GM19238 (cell line): ENCODE measurements around the gene ALKBH3.

Experiments used
- DNase-seq: peaks from one replicate; pipeline ENCODE4 v3.0.0; 2011; ENCODE audit warnings: low spot score; ENCODE audit not compliant: insufficient read length

ALKBH3 gene

GRCh38 chr11:43922295-43922648 is 41.6 kb downstream of the ALKBH3 start:
- DNase-seq, result no peak

GRCh38 chr11:43922744-43923405 is 42.2 kb downstream of the ALKBH3 start:
- no peak for DNase-seq

DNA sequence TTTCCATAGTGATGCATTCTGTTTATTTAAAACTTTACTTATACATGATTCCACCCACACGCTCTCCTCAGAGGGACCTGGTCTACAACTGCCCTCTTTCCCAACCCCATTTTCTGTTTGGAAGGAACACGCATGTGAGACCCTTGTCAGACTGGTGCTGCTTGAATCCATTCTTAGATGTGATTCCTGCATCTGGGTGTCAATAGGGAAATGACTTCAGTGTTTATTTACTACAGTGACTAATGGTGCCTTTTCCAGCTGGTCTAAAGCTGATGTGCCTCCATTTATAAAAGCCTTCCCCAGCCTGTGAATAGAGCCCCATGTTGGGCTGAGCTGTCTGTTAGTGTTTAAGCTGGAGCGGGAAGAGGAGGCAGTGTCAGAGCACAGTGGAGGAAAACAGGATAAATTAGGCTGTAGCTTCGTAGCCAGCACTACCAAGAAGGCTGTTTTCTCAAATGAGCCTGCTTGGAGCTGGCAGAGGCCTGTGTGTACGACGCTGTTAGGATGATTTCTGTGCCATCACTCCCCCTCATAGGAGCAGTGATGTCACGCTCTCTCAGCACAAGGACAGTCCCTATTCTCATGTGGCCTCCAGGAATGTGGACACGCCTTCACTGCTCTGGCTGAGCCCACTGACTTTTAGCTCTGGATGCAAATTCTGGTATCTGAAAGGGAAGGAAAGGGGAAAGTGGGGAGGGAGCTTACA is 42.9 kb downstream of the ALKBH3 start:
- no peak for DNase-seq

DNA sequence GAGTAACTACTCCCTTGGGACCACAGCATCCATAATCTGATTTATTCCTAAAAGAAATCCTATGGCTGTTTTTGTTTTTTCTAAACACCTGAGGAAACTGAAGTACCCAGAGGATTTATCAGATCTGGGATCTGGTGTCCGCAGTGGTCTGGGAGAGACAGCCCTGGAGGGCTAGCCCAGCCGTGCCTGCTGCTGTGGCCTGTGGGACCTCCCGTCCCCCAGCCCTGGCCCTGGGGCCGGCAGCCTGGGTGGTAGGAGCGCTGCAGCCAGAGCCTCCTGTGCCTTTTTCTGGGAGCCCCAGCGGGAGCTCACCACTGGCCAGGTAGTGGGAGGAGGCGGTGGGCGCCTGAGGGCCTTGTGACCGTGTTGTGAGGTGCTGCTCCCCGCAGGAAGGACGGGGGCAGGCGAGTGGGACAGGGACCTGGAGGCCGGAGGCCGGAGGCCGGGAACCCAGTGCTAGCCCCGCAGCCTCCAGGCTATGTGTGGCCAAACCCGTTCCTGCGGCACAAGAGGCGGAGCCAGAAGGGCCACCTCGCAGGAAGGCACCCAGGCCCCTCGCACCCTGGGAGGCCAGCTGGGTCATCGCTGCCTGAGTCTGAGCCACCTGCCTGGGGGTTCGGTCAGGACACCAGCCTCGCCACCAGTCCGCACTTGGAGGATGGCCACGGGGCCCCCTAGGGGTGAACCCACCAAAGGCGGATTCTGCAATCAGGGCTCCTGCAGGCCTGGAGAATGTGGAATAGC is 43.7 kb downstream of the ALKBH3 start:
- DNase-seq, result no peak

GRCh38 chr11:43925063-43925931 is 44.7 kb downstream of the ALKBH3 start:
- DNase-seq, result no peak

DNA sequence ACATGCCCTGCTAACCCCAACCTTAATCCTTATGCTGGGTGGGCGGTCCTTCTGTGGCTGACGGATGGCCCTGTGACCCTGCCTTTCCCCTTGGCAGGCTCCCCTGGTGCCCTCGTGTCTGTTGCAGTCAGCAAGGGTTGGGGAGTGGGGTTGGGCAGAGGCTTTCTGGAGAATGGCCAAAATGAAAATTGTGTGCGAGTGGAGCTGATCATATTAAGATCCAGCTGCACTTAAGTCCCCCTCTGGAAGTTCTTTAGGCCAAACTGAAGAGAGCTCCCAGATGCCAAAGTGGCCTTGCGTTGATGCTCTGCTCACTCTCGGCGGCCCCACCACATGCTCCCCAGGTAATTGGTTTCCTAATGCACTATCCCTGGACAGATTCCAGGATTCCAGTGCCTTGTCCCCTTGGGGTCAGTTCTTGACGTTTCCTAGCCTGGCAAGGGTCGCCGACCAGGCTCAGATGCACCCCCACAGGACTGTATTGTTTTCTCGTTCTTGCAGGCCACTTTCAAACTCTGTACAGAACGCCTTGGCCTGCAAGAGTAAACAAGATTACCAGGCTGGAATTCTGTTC is 45.4 kb downstream of the ALKBH3 start:
- DNase-seq, result no peak

GRCh38 chr11:43927070-43927469 is 46.4 kb downstream of the ALKBH3 start:
- no peak for DNase-seq

- no peak for DNase-seq
Measured at GRCh38 chr11:43927925-43928707, 47.5 kb downstream of the ALKBH3 start.

- DNase-seq, result no peak
Measured at GRCh38 chr11:43928721-43929120, 48.1 kb downstream of the ALKBH3 start.

DNA sequence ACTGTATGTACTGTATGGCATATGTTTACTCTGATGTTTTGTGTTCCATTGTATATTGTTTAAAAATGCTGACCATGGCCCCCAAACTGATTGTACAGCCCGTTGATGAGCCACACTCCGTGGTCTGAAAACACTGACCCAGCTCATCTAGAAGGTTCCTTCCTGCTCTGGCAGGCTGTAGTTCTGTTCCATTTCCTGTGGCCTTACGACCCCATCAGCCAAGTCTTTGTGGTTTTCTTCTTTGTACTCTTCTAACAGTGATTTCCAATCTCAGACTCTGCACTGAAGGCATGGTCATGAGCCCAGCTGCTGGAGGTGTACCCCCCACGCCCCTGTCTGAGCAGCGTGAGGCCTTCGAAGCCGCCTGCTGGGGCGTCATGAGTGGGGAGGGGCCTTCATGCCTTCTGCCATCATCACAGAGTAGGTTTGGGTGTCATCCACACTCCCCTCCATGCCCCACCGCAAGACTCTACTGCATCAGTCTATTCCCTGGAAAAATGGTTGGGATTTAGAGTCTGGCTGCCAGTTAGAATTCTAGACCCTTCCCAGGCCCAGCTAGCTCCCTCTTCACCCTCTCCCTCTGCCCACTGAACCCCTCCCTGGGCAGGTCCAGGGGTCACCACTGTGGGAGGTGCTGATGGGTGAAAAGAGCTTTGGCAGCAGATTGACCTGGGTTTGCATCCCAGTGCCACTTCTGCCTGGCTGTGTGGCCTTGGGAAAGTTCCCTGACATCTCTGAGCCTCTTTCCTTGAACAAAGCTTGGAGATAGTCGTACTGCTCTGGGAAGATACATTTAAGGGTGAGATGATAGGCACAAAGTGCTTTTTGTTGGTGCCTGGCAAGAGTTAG is 50.5 kb downstream of the ALKBH3 start:
- DNase-seq, result no peak

- DNase-seq, result no peak
Measured at GRCh38 chr11:43931717-43932039, 51.0 kb downstream of the ALKBH3 start.

GRCh38 chr11:43933226-43933607 is 52.6 kb downstream of the ALKBH3 start:
- no peak for DNase-seq

DNA sequence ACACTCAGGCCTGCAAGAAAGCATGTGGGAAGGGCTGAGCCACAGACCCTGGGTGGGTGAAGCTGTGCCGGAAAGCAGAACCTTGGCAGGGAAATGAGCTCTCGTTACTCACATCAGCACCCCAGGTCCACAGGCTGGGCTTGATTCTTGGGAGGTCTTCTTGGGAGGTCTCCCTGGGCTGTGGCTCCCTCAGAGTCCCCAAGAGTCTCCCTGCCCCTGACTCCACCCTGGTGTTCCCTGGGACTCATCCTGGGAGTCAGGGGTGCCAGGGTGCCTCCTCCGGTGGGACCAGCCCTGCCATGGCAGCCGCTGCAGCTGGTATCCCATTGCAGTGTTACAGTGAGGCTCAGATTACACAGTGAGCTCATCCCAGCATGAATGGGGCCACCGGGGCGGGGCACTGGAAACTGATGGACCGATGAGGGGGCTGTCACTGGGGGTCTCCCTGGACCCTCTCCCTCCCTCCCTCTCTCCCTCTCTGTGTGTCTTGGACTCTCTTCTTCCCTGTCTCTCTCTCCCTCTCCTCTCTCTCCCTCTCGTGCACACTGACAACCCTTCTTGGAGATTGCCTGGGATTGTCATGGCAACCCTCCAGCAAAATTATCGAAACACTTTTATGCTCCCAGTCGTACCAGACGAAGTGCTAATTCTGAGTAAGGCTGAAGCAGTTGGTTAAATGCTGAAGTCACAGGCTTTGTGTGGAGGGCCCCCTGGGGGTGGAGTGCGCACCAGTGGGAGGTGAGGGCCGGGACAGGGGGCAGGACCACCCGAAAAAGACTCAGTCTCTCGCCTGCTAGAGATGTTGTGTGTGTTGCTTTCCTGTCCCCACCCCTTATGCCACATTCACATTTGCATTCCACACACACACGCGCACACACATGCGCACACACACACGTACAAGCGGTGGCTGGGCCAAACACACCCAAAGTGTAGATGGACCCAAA is 53.2 kb downstream of the ALKBH3 start:
- DNase-seq, result no peak

GRCh38 chr11:43934601-43935423 is 54.2 kb downstream of the ALKBH3 start:
- DNase-seq, result no peak

DNA sequence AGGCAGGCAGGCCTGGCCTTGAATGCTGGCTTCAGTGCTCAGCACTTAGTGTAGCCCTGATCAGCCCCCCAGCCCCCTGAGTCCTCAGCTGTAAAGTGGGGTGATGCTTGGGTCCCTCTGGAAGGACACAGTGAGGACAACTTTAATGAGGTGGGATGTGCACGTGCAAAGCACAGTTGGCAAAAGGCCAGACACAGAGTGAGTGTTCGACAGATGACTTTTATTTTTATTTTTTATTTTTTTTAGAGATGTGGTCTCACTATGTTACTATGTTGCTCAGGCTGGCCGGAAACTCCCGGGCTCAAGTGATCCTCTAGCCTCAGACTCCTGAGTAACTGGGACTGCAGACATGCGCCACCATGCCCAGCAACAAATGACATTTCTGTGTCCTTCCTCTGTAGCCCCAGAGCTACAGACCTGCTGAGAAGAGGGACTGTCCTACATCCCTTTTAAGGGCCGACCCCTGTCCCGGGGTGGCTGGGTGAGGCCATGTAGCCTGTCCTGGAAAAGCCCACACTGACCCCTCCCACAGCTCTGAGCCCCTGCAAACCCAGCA is 54.9 kb downstream of the ALKBH3 start:
- no peak for DNase-seq

DNA sequence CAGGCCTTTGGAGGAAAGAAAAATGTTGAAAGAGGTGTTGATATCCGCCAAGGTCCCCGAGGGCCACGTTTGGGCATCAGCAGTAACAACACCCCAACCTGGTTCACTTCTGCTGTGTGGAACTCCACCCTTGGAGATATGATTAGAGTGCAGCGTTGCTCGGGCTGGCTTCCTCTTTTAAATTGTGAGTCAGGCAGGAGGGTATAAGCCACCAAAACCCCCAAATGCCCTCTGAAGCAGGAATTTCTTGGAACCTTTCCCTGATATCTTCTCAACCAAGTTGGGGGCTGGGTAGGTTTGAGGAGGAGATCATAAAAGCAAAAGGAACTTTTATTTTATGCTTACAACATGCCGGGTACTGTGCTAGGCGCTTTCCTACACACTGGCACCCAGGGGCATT is 55.4 kb downstream of the ALKBH3 start:
- no peak for DNase-seq
